Stimulated activated naive B cell treated with anti-CD40 and anti-IgM and Interleukin-4, amounts not matched to agents 10 μg/mL and 1 μg/mL and 100 μg/mL, for 72 hours (primary cell): ENCODE measurements around the gene ELFN2.

ENCODE experiments used
- ATAC-seq, 2 donors: fragments of 150-1000 bp; cut with Tn5 transposase; replicated peaks; 2 replicates each; pipeline ENCODE4 v1.10.0; 2021; ENCODE audit warnings: moderate library complexity in 1 of 2
- DNase-seq: peaks from one replicate; pipeline ENCODE4 v3.0.0; 2021
- H3K27ac Mint-ChIP-seq: one replicate; pipeline ENCODE4 v1.8.0; 2022; ENCODE audit warnings: mild to moderate bottlenecking, mixed read lengths
- H3K27me3 Mint-ChIP-seq, 2 donors: one replicate each; pipeline ENCODE4 v1.8.0; 2022; ENCODE audit warnings: mixed read lengths in 2 of 2
- H3K36me3 Mint-ChIP-seq, 2 donors: one replicate each; pipeline ENCODE4 v1.8.0; 2022; ENCODE audit warnings: mixed read lengths in 2 of 2, mild to moderate bottlenecking in 1 of 2
- H3K4me1 Mint-ChIP-seq, 2 donors: one replicate each; pipeline ENCODE4 v1.8.0; 2022; ENCODE audit warnings: mixed read lengths in 2 of 2, mild to moderate bottlenecking in 1 of 2
- H3K4me3 Mint-ChIP-seq, 2 donors: one replicate each; pipeline ENCODE4 v1.8.0; 2022; ENCODE audit warnings: mild to moderate bottlenecking in 2 of 2, mixed read lengths in 2 of 2, moderate library complexity in 1 of 2
- H3K9me3 Mint-ChIP-seq, 2 donors: one replicate each; pipeline ENCODE4 v1.8.0; 2022; ENCODE audit warnings: mixed read lengths in 2 of 2, mild to moderate bottlenecking in 1 of 2

ELFN2 gene

GRCh38 chr22:37416389-37416788 lies 10.9 kb downstream of the ELFN2 start:
- DNase-seq (no peak), ATAC-seq (peak; percentile 1 to 6)
- peaks cover 79 to 92% of the 10 kb centered on the region in 2 donors for H3K27me3 Mint-ChIP-seq

GRCh38 chr22:37415210-37415609 lies 12.1 kb downstream of the ELFN2 start:
- H3K9me3 Mint-ChIP-seq: no peaks in the 10 kb centered on the region
- DNase-seq: no peak
- H3K36me3 Mint-ChIP-seq: no peaks in the 10 kb centered on the region
- peaks cover 67 to 92% of the 10 kb centered on the region in 2 donors for H3K27me3 Mint-ChIP-seq
- no peak overlapping the region for H3K27ac Mint-ChIP-seq
- peaks cover 30 to 38% of the 10 kb centered on the region in 2 donors for H3K4me1 Mint-ChIP-seq
- no peak overlapping the region for H3K4me3 Mint-ChIP-seq
- ATAC-seq: no peak

More at GRCh38 chr22:37416389-37416788, 10.9 kb downstream of the ELFN2 start:
- Mint-ChIP-seq H3K36me3 (no peaks in the 10 kb centered on the region), H3K4me3 (no peak overlapping the region), H3K27ac (no peak overlapping the region), H3K9me3 (no peaks in the 10 kb centered on the region), H3K4me1 (peaks cover 30 to 34% of the 10 kb centered on the region in 2 donors)

DNA sequence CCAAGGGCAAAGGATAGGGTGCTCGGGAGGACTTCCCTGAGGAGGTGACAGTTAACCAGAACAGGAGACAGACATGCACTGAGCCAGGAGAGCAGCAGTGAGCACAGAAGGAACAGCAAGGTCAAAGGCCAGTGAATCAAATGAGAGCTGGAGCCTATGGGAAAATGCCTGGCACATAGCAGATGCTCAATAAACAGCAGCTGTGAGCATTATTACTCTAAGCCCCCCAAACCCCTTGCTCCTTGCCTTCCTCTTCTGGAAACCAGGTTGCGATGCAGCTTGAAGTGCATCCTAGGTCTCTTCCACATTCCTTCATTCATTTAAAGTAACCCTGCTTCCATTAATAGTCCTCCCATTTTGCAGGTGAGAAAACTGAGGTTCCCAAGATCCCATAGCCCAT lies 13.0 kb downstream of the ELFN2 start:
- H3K4me1 Mint-ChIP-seq: peaks cover 33 to 38% of the 10 kb centered on the region in 2 donors
- DNase-seq: no peak
- peaks cover 64 to 83% of the 10 kb centered on the region in 2 donors for H3K27me3 Mint-ChIP-seq
- H3K4me3 Mint-ChIP-seq: no peak overlapping the region
- no peak overlapping the region for H3K27ac Mint-ChIP-seq
- no peaks in the 10 kb centered on the region for H3K9me3 Mint-ChIP-seq
- H3K36me3 Mint-ChIP-seq: no peaks in the 10 kb centered on the region
- ATAC-seq: no peak

DNA sequence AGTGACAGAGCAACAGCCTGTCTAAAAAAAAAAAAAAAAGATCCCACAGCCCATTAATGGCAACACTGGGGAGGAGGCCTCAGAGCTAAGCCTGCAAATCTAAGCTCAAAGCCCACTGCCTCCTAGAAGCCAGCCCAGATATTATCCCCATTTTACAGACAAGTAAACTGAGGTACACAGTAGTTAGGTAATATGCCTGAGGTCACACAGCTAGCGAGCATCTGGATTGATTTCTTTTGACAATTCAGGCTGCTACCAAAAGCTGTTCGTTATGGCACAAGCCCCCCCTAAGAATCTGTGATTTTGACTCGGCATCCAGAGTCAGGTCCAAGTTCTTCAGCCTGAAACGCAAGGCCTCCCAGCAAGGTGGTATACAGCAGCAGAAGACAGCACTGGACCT lies 13.7 kb downstream of the ELFN2 start:
- ATAC-seq (no peak), DNase-seq (no peak)
- Mint-ChIP-seq H3K4me3 (no peak overlapping the region), H3K27ac (no peak overlapping the region), H3K9me3 (no peaks in the 10 kb centered on the region), H3K4me1 (peaks cover 30 to 37% of the 10 kb centered on the region in 2 donors), H3K27me3 (peaks cover 56 to 76% of the 10 kb centered on the region in 2 donors), H3K36me3 (no peaks in the 10 kb centered on the region)

DNA sequence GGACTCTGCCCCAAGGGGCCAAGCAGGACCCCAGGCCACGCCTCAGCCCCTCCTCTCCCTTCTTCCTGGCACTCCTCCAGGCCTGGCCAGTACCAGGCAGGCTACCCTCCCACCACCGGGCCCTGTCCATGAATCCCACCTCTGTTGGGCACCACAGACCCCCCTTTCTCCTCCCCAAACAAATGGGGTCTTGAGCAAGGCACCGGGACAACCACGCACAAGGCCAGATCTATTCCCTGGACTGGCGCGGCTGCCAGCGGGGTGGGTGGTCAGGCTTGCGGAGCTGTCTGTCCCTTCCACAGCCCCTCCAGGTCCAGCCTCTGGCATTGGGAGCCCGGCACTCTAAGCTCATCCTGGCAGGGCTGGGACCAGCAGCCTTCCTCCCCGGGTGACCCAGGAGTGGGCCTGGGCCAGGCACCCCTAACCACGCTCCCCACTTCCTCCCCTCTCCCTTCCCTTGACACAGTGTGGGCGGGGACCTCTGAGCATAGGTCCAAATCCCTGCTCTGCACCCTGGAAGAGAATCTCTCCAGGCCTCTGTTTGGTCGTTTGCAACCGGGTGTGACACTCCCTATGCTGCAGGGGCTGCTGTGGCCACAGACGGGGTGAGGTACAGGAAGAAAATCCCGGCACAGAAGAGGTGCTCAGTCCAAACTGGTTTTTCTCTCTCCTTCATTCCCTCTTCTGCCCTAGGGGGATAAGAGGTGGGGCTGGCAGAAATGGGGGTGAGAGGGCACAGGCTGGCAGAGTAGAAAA lies 14.6 kb downstream of the ELFN2 start:
- no peak for DNase-seq
- Mint-ChIP-seq H3K27ac (peak overlapping the region; percentile 20), H3K36me3 (no peaks in the 10 kb centered on the region), H3K4me3 (no peak overlapping the region), H3K9me3 (no peaks in the 10 kb centered on the region), H3K4me1 (peaks cover 30 to 37% of the 10 kb centered on the region in 2 donors), H3K27me3 (peaks cover 48 to 67% of the 10 kb centered on the region in 2 donors)
- no peak for ATAC-seq

DNA sequence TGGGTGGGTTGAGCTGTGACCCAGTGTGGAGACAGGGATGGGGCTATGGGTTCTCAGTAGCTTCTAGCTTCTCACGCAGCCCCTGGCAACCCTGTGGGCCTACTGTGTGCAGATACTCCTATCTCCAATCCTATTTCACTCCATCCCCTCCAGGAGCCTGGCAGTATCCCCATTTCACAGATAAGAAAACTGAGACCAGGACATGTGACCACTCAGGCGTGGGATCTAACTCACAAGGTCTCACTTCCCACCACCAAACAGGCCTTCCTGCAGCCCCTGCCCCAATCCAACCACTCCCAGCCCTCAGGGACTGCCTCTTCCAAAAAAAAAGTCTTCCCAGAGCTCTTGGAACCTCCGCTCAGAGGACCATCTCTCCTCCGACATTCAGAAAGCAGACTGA lies 15.6 kb downstream of the ELFN2 start:
- H3K27ac Mint-ChIP-seq: no peak overlapping the region
- H3K27me3 Mint-ChIP-seq: peaks cover 43 to 57% of the 10 kb centered on the region in 2 donors

GRCh38 chr22:37410174-37411055 lies 16.9 kb downstream of the ELFN2 start:
- peak in 1 of 2 donors; percentile 51 for ATAC-seq
- Mint-ChIP-seq H3K4me1 (peaks cover 20 to 21% of the 10 kb centered on the region in 2 donors), H3K4me3 (peak overlapping the region in 1 of 2 donors; percentile 56), H3K27me3 (peaks cover 36 to 46% of the 10 kb centered on the region in 2 donors), H3K27ac (peak overlapping the region; percentile 80), H3K36me3 (no peaks in the 10 kb centered on the region), H3K9me3 (no peaks in the 10 kb centered on the region)
- DNase-seq: no peak

More for the DNA sequence above, 15.6 kb downstream of the ELFN2 start:
- no peak overlapping the region for H3K4me3 Mint-ChIP-seq
- no peaks in the 10 kb centered on the region for H3K9me3 Mint-ChIP-seq
- H3K36me3 Mint-ChIP-seq: no peaks in the 10 kb centered on the region
- DNase-seq: no peak
- peaks cover 26 to 30% of the 10 kb centered on the region in 2 donors for H3K4me1 Mint-ChIP-seq
- ATAC-seq: no peak

DNA sequence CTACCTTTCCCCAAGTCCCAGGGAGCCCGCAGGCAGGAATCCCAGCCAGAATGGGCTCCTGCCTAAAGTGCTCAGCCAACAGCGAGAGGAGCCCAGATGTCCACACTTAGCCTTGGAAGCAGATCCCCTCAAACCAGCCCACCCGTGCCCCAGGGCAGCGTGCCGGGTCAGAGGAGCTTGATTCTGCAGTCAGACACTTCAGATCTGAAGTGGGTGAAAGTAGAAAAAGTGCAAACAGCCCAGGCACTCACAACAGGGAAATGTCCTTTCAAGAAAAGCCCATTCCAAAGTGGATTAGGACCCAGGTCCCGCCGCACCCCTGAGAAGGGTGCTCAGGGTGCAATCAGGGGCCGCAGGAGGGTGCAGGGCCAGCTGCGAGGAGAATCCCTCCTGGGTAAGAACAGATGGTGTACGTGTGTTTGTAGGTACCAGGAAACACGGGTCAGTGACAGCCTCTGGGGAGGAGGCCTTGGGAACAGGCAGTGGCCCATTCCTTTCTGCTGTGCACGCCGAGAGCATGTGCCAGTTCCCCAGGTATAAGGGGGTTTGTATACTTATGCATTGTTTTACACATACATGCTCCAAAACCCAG lies 17.7 kb downstream of the ELFN2 start:
- no peaks in the 10 kb centered on the region for H3K36me3 Mint-ChIP-seq
- peaks cover 17 to 21% of the 10 kb centered on the region in 2 donors for H3K4me1 Mint-ChIP-seq
- ATAC-seq: peak; percentile 39 to 66
- peaks cover 28 to 37% of the 10 kb centered on the region in 2 donors for H3K27me3 Mint-ChIP-seq
- peak overlapping the region in 1 of 2 donors; percentile 56 for H3K4me3 Mint-ChIP-seq
- no peak for DNase-seq
- peak overlapping the region; percentile 80 for H3K27ac Mint-ChIP-seq
- H3K9me3 Mint-ChIP-seq: no peaks in the 10 kb centered on the region

- no peak overlapping the region for H3K27ac Mint-ChIP-seq
Measured at GRCh38 chr22:37409031-37409430, 18.2 kb downstream of the ELFN2 start.

GRCh38 chr22:37407856-37408255 lies 19.4 kb downstream of the ELFN2 start:
- no peaks in the 10 kb centered on the region for H3K9me3 Mint-ChIP-seq
- ATAC-seq: no peak
- H3K27me3 Mint-ChIP-seq: peaks cover 22 to 27% of the 10 kb centered on the region in 2 donors
- no peak overlapping the region for H3K4me3 Mint-ChIP-seq
- no peak overlapping the region for H3K27ac Mint-ChIP-seq
- DNase-seq: no peak
- no peaks in the 10 kb centered on the region for H3K36me3 Mint-ChIP-seq
- peaks cover 19 to 21% of the 10 kb centered on the region in 2 donors for H3K4me1 Mint-ChIP-seq

More at GRCh38 chr22:37409031-37409430, 18.2 kb downstream of the ELFN2 start:
- ATAC-seq (no peak), DNase-seq (no peak)
- no peak overlapping the region for H3K4me3 Mint-ChIP-seq
- H3K36me3 Mint-ChIP-seq: no peaks in the 10 kb centered on the region
- H3K27me3 Mint-ChIP-seq: peaks cover 25 to 35% of the 10 kb centered on the region in 2 donors
- H3K4me1 Mint-ChIP-seq: peaks cover 17 to 21% of the 10 kb centered on the region in 2 donors
- H3K9me3 Mint-ChIP-seq: no peaks in the 10 kb centered on the region

DNA sequence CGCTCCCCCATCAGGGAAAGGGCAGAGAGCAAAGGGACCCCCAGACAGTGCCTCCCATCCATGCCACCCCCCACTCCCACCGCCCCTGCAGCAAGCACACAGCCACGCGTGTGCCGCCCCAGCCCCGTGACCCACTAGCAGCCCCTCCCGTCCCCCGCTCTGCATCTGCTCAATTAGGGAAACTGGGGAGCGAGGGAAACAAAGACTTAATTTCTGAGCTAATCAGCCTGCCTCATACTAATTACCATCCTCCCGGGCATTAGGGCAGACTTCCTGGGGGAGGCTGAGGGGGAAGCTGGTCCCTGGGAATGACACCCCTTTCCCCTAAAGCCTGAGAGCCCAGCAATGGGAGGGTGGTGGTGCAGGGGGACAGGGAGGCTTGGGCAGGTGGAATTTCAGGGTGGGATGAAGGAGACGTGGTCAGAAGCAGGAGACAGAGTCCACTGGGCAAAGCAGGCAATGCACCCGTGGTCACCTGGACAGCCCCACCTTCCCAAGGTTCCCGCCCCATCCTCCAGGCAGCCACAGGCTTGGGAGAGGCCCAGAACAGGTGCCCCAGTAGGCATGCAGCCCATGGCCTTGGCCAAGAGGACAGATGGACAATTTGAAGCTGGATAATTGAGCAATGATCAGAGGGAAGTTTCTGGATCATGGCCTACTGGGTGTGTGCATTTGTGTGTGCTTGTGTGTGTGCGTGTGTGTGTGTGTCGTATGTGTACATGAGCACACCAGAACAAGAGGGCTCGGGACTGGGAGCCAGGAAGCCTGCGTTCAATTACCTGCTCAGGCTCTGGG lies 20.6 kb downstream of the ELFN2 start:
- Mint-ChIP-seq H3K4me1 (peaks cover 18 to 21% of the 10 kb centered on the region in 2 donors), H3K4me3 (no peak overlapping the region), H3K27me3 (peaks cover 14% of the 10 kb centered on the region in 2 donors), H3K36me3 (no peaks in the 10 kb centered on the region), H3K9me3 (no peaks in the 10 kb centered on the region), H3K27ac (no peak overlapping the region)
- DNase-seq (no peak), ATAC-seq (no peak)

DNA sequence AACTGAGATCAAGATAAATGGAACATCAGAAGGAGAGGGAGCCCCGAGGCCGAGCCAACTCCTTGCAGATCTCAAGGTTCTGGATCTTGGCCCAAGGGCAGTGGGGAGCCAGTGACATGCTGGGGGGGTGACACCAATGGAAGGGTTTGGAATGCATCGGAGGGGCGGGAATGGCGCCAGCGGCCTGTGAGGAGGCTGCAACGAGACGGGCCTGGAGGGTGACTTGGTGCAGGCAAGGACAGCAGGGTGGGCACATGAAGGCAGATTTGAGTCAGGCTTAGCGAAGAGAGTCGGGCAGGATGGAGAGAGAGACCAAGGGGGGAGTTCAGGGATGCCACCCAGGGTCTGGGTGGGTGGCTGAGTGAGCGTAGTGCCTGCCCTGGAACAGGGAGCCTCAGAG lies 23.2 kb downstream of the ELFN2 start:
- H3K27ac Mint-ChIP-seq: no peak overlapping the region
- no peaks in the 10 kb centered on the region for H3K36me3 Mint-ChIP-seq
- no peak for DNase-seq
- peaks cover under 1 to 12% of the 10 kb centered on the region in 2 donors for H3K27me3 Mint-ChIP-seq
- peaks cover under 1 to 3% of the 10 kb centered on the region in 2 donors for H3K4me1 Mint-ChIP-seq
- no peak for ATAC-seq
- no peaks in the 10 kb centered on the region for H3K9me3 Mint-ChIP-seq
- no peak overlapping the region for H3K4me3 Mint-ChIP-seq

GRCh38 chr22:37403267-37403960 lies 23.9 kb downstream of the ELFN2 start:
- Mint-ChIP-seq H3K4me1 (peaks cover 0 to 3% of the 10 kb centered on the region in 2 donors), H3K4me3 (no peak overlapping the region), H3K27me3 (peaks cover 7 to 12% of the 10 kb centered on the region in 2 donors), H3K36me3 (no peaks in the 10 kb centered on the region), H3K9me3 (no peaks in the 10 kb centered on the region), H3K27ac (no peak overlapping the region)
- DNase-seq (no peak), ATAC-seq (no peak)
